GM18526 (cell line): ENCODE results near the gene CCDC188.

Source experiments
- POLR2A ChIP-seq: IDR thresholded peaks from 3 replicates; pipeline ENCODE4 v1.6.1; 2011; ENCODE audit not compliant: insufficient read length; ENCODE audit errors: extremely low read depth

Gene CCDC188

DNA sequence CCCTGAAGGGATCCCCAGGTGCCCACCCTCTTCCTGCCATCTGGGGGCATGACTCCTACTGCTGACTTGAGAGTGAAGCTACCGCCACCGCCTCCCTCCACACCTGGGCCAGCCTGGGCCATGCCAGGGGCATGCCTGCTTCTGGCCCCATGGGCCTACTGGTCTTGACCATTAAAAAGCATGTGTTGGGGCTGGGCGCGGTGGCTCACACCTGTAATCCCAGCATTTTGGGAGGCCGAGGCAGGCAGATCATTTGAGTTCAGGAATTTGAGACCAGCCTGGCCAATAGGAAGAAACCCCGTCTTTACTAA lies 37.7 kb upstream of the CCDC188 start:
- no peak for TF ChIP-seq POLR2A

DNA sequence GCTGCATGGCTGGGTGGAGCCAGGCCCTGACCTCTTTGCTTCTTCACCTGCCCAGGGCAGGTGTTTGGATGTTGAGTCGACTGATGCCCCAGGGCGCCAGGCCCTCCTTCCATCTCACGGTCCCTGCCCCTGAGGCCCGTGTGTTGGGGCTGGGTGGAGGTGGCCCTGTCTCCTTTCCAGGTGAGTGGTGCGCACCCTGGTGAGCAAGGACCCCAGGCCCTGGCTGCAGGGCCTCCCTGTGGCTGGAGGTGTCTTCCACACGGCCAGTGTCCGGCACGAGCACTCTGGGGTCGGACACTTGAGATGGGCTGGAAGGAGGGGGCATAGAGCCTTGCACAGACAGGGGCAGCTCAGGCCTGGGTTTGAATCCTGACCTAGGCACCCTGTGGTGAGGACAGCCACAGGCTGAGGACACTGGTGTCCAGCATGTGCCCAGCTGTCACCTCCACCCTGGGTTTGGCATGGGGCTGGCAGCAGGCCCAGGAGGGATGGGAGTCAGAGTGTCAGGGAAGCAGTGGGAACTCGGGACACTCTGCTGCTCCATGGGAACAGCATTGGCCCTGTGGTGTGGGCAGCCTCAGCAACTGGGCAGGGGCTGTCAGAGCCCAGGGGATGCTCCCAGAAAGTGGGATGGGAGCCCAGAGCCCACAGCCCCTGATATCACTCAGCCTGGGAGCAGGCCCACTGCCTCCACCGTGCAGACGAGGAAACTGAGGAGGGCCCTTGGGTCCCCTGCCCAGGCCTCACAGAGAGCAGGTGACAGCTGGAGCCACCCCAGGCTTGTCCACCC lies 37.1 kb upstream of the CCDC188 start:
- no peak for TF ChIP-seq POLR2A

DNA sequence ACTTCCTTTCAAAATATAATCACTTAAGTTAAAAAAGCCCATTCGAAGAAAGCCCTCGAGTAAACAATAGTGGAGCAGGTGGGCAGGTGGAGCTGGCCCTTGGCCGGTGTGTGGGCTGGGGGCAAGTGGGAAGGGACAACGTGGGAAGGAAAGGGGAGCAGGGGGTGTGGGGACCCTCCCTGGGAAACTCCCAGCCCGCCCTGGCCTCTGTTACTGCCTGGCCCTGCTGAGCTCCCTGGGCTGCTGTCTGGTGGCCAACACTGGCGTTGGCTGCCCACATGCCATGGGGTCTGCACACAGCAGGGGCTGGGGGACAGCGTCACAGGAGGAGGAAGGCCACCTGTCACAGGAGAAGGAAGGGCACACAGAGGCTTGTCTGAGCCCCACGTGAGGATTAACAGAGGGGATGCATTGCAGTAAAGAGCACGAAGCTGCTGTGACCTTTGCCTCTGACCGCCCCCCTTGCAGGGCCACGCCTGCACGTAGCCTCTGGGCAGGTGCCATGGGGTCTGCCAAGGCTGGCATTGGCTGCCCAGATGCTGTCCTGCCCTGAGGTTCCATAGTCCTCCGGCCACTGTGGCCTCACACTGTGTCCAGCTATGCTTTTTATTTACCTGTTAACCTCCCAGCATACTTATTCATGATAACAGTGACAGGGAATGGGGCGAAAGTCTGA lies 36.2 kb upstream of the CCDC188 start:
- TF ChIP-seq POLR2A = no peak

DNA sequence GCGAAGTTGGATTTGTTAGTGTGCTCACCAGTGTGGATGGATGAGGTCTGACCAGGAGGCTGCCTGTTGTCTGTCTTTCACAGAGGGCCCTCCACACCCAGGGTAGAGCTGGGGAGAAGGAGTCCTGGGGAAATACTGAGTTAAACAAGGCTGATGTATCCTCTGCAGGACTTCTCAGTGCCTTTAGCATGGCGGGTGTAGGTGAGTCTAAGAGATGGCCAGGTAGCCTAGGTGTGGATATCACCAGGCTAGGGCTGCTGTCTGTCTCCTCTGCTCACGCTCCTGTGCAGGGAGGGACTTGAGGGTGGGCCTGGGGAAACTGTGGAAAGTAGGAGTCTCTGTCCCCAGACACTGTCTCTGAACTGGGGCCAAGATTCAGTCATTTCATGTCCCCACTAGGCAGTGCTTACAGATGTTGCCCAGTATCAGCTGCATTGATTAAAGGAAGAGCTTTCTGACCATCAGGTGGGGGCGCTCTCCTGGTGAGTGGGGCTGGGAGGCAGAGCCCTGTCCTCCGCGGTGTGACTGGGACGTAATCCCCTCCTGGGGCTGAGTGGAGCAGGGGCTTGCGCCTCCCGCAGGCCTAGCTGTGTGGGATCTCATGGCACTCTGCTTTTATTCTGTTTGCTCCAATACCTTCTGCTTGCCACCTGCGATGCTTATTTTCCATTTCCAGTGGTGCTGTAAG lies 35.5 kb upstream of the CCDC188 start:
- TF ChIP-seq POLR2A = no peak

DNA sequence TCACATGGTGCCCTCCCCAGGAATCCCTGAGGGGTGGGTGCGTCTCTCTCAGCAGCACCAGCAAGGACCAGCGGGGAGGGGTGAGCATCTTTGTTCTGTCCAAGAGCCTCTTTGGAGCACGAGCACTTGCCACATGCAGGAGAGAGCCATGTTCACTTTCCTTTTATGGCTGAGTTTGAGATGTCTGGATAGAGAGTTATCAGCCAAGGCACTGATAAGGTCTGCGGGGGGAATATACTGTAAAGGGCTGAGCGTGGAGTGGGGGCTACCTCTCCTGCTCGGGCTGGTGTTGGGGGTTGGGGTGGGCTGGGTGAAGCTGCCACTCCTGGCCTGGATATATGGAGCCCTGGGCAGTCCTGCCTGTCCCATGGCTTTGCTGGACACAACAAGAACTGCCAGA lies 34.9 kb upstream of the CCDC188 start:
- TF ChIP-seq POLR2A = no peak

DNA sequence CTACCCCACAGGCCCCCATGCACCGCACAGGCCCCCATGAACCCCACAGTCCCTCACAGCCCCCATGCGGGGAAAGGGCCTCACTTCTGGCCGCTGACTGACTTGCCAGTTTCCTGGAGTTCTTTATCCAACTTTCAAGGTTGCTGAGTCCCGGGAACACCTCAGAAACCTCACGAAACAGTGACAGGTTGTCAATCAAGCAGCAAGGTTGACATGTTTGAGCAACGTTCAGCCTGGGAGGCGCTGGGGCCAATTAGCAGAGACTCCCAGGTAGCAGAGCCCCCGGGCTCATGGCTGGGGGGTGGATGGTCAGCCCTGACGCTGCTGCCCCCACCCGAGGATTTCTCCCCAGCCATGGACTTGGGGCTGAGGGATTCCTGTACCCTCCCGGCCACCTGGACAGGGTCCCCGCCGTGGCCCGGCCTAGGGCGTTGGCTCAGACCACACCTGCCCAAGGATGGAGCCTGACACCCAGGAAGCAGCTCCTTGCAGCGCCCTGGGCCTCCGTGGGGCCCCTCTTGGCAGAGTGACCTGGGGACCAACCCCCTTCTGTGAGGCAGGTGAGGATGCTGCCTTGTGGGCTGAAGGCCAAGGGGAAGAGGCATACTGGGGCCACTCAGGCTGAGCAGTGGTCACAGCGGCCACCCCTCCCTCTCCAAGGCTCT lies 33.8 kb upstream of the CCDC188 start:
- no peak for TF ChIP-seq POLR2A

DNA sequence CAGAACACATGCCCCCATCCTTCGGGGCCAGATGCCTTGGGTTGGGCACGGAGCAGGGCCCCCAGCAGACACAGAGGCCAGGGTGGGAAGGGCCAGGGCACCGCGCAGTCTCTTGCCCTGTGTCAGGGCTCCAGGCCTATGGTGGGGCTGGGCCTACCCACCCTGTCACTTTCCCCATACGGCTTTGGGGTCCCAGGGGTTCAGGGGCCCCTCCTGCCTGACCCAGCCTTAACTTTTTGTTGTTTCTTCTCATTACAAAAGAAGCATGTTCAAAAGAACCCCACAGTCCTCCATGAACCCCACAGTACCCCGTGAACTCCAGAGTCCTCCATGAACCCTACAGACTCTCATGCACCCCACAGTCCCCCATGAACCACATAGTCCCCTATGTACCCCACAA lies 33.0 kb upstream of the CCDC188 start:
- TF ChIP-seq POLR2A = no peak

DNA sequence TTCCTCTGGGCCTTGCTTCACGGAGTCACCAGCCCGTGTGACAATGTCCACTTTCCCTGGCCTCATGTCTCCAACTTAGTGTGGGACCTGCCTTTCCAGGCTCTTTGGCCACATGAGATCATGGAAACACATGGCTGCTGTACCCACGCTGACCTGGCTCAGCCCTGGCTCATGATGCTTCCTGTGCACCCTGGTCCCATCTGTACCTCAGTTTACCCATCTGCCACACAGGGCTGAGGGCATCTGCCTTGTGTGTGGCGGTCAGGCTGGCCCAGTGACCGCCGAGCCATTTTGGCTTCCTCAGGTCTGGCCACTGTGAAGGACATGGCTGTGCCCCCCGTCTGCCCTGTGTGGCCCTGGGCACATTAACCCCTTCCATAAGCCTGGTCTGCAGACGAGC lies 32.2 kb upstream of the CCDC188 start:
- no peak for TF ChIP-seq POLR2A

DNA sequence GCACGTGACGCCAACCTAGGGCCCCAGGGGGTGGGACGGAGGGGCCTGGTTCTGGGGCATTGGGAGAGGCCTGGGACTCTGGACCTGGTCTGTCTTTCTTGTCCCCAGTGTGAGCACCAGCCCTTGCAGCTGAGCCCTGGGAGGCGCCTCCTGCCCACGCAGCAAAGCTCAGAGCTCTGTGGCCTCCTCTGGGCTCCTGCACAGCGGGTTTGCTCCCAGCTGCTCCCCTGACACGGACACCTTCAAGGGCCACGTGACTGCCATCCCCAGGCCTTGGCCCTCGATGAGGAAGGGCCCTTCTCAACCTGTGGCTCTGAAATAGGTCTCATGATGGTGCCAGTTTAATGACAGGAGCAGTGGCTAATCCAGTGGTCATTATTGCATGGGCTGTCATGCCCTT lies 31.5 kb upstream of the CCDC188 start:
- no peak for TF ChIP-seq POLR2A

DNA sequence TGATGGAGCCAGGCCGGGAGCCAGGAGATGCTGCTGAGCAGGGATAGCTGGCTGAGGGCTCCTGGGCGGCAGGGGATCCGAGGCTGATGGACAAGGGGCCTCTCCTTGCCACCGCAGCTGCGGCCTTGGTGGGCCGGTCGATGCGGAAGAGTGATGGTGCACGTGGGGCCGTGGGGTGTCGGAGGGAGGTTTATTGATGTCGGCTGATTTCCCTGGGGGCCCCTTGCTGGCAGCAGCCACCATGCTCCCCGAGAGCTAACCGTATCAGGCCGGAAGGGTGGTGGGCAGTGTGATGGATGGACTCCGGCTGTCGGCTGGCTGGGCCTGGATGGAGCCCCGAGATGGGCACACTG lies 31.0 kb upstream of the CCDC188 start:
- TF ChIP-seq POLR2A = no peak

DNA sequence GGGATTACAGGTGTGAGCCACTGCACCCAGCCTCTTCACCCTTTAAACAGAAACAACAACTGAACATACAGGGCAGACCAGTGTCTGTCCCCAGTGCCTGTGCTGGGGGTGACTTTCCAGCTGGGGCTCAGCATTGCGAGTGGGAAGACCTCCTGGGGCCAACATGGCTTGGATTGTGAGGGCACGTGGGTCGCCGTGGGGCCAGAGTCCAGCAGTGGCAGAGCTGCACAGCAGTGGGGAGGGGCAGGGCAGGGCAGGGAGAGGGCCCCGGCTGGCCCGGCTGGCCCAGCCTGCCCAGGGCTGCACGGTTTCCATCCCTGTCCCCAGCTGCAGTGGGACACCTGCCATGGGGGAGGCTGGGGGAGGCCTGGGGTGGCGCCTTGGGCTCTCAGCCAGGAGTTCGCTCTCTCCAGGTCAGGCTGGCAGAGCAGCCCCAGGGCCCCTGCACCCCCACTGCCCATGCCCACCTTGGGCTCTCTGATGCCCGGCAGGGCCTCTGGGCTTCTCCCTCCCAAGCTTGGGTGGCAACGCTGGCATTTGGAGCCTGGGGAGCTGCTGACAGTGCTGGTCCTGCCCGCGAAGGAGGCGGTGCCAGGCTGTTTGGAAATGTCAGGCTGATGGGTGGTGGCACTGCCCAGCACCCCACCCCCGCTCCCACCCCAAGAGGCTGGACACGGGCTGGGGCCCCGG lies 30.5 kb upstream of the CCDC188 start:
- TF ChIP-seq POLR2A = no peak

DNA sequence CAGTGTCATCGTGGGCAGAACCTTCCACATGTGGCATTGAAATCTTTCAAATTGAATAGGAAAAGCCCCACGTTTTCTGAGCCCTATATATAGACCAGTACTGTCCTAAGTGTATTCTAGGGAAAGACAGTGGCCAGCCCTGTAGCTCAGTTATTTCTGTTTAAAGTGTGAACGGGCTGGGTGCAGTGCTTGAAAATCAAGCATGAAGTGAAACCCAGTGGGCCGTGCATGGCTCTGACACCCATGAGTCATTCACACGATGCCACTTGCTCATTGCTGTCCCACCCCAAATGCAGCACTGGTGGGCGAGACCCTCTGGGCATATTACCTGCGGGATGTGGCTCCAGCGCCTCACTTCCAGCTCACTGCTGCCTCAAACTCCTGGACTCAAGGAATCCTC lies 29.8 kb upstream of the CCDC188 start:
- no peak for TF ChIP-seq POLR2A

DNA sequence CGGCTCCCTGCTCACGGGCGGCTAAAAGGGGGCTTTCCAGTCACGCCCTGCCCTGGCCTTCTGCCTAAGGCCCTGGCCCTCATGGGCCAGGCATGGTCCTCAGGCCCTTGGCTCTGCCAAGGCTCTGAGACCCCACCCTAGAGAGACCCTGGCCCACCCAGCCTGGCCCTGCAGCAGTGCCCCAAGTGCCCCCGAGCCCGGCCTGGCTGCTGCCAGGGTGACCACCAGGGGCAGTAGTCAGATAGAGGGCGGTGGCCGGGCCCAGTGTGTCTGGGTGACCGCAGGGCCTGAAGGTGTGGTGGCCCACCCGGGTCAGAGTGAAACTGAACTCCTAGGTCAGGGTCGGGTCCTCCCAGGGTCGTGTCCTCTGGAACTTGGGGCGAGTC lies 29.4 kb upstream of the CCDC188 start:
- TF ChIP-seq POLR2A = no peak

DNA sequence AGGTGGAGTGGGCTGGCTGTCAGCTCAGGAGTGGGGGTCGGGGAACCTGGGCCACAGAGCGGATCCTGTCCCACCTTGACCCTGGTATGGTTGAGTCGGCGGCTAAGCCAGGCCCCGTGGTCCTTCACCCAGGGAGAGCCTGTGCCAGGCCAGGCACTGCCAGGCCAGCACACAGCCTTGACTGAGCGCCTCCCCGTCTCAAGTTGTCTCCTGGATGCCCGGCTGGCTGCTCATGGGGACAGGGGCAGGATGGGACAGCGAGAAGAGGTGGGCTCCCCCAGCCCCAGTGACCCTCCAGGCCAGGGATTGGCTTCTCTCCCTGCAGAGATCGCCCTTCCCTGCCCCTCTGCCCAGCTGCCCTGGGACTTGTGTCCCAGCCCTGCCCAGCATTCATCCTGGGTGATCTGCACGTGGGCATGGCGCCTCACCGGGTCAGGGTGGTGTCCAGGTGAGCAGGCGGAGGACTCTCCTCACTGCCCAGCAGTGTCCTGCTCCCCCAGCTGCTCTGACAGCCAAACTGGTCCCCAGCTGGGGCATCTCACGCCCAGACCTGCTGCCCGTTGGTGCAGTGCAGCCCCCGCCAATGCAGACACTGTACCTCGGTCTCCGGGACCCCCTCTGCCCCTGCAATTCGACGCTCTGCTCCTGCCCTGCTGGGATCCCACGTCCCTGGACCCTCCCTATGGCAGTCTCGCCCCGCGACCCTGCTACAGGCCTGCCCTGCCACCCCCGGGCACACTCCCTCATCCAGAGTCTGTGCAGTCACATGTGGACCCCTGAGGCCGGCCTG lies 28.8 kb upstream of the CCDC188 start:
- TF ChIP-seq POLR2A = no peak

DNA sequence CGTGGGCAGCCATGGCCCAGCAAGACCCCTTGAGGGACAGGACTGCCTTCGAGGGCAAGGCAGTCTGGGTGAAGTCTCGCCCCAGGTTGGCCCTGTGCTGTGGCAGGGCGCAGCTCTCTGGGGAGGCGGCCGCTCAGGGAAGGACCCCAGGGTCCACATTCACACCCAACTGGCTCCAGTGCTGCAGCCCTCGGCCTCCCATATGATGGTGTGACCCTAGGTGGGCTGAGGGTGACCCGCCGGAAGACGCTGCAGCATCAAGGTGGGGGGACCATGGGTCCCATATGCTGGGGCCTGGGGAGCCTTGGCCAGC lies 28.0 kb upstream of the CCDC188 start:
- TF ChIP-seq POLR2A = no peak
